ENCODE data around the gene TARS2.

DNA sequence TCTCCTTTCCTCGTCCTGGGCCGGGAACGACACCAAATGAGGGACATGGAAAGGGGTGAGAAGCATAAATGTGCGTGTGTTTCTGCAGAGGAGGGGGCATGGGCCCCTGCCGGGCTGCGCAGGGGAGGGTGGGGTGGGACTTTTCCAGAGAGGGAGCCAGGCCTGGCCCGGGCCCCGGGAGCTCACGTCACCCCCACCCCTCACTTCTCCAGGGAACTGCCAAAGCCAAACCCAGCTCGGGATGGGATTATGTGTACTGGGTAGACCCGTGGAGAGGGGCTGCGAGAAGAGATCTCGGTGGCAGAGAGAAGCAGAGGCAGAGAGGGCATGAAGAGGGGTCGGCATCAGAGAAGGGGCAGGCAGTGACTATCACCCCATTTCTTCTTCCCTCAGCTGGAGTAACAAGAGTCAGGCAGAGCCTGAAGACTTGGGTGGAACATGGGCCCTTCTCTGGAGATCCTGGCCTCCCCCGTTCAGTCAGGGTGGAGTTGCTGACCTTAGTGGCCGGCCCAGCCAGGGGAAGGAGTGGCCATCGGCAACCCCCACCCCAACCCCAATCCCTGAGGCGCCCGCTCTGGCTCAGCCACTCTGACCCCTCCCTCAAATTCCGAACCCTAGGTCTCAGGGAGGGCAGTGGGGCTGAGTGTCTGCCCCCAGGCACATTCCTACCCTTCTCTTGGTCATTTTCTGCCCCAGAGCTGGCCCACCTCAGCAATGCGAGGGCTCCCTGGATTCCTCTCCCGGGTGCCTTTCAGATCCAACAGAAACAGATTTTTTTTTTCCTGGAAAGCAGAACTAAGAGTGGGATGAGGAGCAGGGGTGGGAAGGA is 63.2 kb downstream of the TARS2 start:
- TF ChIP-seq, protein P1, sequence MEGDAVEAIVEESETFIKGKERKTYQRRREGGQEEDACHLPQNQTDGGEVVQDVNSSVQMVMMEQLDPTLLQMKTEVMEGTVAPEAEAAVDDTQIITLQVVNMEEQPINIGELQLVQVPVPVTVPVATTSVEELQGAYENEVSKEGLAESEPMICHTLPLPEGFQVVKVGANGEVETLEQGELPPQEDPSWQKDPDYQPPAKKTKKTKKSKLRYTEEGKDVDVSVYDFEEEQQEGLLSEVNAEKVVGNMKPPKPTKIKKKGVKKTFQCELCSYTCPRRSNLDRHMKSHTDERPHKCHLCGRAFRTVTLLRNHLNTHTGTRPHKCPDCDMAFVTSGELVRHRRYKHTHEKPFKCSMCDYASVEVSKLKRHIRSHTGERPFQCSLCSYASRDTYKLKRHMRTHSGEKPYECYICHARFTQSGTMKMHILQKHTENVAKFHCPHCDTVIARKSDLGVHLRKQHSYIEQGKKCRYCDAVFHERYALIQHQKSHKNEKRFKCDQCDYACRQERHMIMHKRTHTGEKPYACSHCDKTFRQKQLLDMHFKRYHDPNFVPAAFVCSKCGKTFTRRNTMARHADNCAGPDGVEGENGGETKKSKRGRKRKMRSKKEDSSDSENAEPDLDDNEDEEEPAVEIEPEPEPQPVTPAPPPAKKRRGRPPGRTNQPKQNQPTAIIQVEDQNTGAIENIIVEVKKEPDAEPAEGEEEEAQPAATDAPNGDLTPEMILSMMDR (IDR thresholded peaks at IDR 0.05): no peak
- TF ChIP-seq, protein P2, sequence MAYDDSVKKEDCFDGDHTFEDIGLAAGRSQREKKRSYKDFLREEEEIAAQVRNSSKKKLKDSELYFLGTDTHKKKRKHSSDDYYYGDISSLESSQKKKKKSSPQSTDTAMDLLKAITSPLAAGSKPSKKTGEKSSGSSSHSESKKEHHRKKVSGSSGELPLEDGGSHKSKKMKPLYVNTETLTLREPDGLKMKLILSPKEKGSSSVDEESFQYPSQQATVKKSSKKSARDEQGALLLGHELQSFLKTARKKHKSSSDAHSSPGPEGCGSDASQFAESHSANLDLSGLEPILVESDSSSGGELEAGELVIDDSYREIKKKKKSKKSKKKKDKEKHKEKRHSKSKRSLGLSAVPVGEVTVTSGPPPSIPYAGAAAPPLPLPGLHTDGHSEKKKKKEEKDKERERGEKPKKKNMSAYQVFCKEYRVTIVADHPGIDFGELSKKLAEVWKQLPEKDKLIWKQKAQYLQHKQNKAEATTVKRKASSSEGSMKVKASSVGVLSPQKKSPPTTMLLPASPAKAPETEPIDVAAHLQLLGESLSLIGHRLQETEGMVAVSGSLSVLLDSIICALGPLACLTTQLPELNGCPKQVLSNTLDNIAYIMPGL (CRISPR knock-in tag; IDR thresholded peaks at IDR 0.05; ENCODE audit: borderline replicate concordance): no peak
- TF ChIP-seq PBX3 (IDR thresholded peaks at IDR 0.05) (no peak), CHD2 (IDR thresholded peaks at IDR 0.05; ENCODE audit: low read length, partially characterized antibody) (no peak), CEBPB (IDR thresholded peaks at IDR 0.05) (no peak), POLR2A (IDR thresholded peaks at IDR 0.05; ENCODE audit: low read length) (no peak)
